ENCODE data around the gene GADD45A. TPM values are rescaled to one million over a fixed set of nuclear protein-coding genes. Genes with fewer than 3 reads are reported as not detected.
A peak's percentile ranks its signal among the peaks of the same experiment; 100 is the strongest.

The GADD45A gene
- polyA plus RNA-seq, 2 of the 4 experiments (the other 2 are of a cell fraction): 36.0 to 44.7 TPM

GRCh38 chr1:67644566-67644965 lies 40.4 kb upstream of the GADD45A start (continued):
- TF ChIP-seq POLR2A (IDR thresholded peaks at IDR 0.05; ENCODE audit: low read length) (no peak), E2F6 (IDR thresholded peaks at IDR 0.05; ENCODE audit: borderline replicate concordance, low read depth) (no peak), ZNF302 (CRISPR knock-in tag; IDR thresholded peaks at IDR 0.05) (no peak)

GRCh38 chr1:67645495-67646144 lies 39.4 kb upstream of the GADD45A start:
- H3K27ac ChIP-seq: peak overlapping the region; percentile 28 to 37; a peak in 2 of 6 replicates

GRCh38 chr1:67646145-67647035 lies 38.6 kb upstream of the GADD45A start:
- Histone ChIP-seq H3K4me2 (peak overlapping the region; percentile 42), H3K9me3 (no peaks in the 10 kb centered on the region), H3K27ac (peak overlapping the region in 1 of 2 experiments; percentile 52; a peak in 2 of 6 replicates), H3K4me1 (peaks cover 31% of the 10 kb centered on the region), H3K4me3 (no peak overlapping the region)
- no peak for FAIRE-seq
- ChIA-PET POLR2A (interaction anchor here (1.9 kb wide), 1 partner anchor 39 kb away, joined by 6 read pairs; the partner anchor contains the start of gene GADD45A), CTCF (interaction anchor here (1.4 kb wide), 1 partner anchor 114 kb away, joined by 4 read pairs; no protein-coding TSS in a partner anchor)
- TF ChIP-seq BCL3 (IDR thresholded peaks at IDR 0.05) (no peak), GATA3 (IDR thresholded peaks at IDR 0.05; ENCODE audit: borderline replicate concordance) (no peak), CBX2 (IDR thresholded peaks at IDR 0.05; ENCODE audit: borderline replicate concordance, low read depth) (no peak), CTCF (IDR thresholded peaks at IDR 0.05) (no peak), RFX5 (IDR thresholded peaks at IDR 0.05) (no peak), CHD2 (IDR thresholded peaks at IDR 0.05; ENCODE audit: low read length, partially characterized antibody) (no peak), MAFK (IDR thresholded peaks at IDR 0.05; ENCODE audit: partially characterized antibody) (no peak), FOSL2 (IDR thresholded peaks at IDR 0.05) (no peak), FOSL2 (CRISPR knock-in tag; IDR thresholded peaks at IDR 0.05) (no peak), ATOH8 (CRISPR knock-in tag; IDR thresholded peaks at IDR 0.05; ENCODE audit: low read depth) (no peak), RAD21 (conservative IDR thresholded peaks at IDR 0.05 in 1 of 2, IDR thresholded peaks at IDR 0.05 in 1 of 2) (no peak)
- WGBS (ENCODE audit: missing lambda C conversion rate): 94% methylated on average over 3 of the region's 3 CpGs
- peak in 1 of 2 experiments; percentile 50; a peak in 3 of 6 replicates for ATAC-seq
- DNase-seq (ENCODE audit: low read depth in 1 of 2, low spot score in 1 of 2): no peak

More at GRCh38 chr1:67645495-67646144, 39.4 kb upstream of the GADD45A start:
- peak overlapping the region; percentile 34 for H3K4me2 ChIP-seq
- 33% methylated on average over 3 of the region's 3 CpGs for WGBS (ENCODE audit: missing lambda C conversion rate)
- CTCF ChIA-PET: no interaction called here
- no peak for FAIRE-seq
- POLR2A ChIA-PET: no interaction called here
- H3K4me1 ChIP-seq: peaks cover 31% of the 10 kb centered on the region
- H3K9me3 ChIP-seq: no peaks in the 10 kb centered on the region
- ATAC-seq: peak in 1 of 2 experiments; percentile 73; a peak in 3 of 6 replicates
- H3K4me3 ChIP-seq: no peak overlapping the region
- peak in 1 of 2 experiments; percentile 43 for DNase-seq (ENCODE audit: low read depth in 1 of 2, low spot score in 1 of 2)
- TF ChIP-seq RAD21 (conservative IDR thresholded peaks at IDR 0.05 in 1 of 2, IDR thresholded peaks at IDR 0.05 in 1 of 2) (no peak), MAX (IDR thresholded peaks at IDR 0.05) (peak; percentile 33; the same call in 1 of the 2 replicates), JUNB (IDR thresholded peaks at IDR 0.05) (no peak)

Measured in A549 (cell line).